ENCODE results near the gene KCNA4. TPM values are rescaled to one million over a fixed set of nuclear protein-coding genes. Genes with fewer than 3 reads are reported as not detected.
A peak's percentile ranks its signal among the peaks of the same experiment; 100 is the strongest.

KCNA4 gene
- total RNA-seq, 1 donor from 2014 or later, result not detected

DNA sequence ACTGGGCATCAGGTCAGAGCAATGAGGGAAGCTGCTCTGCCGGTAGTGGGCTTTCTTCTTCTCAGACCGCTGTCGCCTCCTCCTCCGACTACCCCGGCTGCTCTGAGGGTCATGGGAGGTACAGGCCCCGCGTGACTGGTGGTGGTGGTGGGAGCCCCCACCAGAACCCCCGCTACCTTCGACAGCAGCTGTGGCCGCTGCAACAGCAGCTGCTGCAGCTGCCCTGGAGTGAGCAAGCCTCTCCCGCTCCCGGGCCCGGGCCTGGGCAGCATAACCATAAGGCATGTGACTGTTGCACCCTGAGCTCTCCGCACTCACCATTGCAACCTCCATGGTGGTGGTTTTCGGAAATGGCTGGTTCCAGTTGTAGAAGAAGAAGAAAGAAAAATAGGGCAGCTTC, 4.5 kb downstream of the KCNA4 start:
- TF ChIP-seq, protein P1, sequence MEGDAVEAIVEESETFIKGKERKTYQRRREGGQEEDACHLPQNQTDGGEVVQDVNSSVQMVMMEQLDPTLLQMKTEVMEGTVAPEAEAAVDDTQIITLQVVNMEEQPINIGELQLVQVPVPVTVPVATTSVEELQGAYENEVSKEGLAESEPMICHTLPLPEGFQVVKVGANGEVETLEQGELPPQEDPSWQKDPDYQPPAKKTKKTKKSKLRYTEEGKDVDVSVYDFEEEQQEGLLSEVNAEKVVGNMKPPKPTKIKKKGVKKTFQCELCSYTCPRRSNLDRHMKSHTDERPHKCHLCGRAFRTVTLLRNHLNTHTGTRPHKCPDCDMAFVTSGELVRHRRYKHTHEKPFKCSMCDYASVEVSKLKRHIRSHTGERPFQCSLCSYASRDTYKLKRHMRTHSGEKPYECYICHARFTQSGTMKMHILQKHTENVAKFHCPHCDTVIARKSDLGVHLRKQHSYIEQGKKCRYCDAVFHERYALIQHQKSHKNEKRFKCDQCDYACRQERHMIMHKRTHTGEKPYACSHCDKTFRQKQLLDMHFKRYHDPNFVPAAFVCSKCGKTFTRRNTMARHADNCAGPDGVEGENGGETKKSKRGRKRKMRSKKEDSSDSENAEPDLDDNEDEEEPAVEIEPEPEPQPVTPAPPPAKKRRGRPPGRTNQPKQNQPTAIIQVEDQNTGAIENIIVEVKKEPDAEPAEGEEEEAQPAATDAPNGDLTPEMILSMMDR (IDR thresholded peaks at IDR 0.05), result no peak
- H3K4me3 Mint-ChIP-seq (ENCODE audit: unreplicated experiment), result no peak overlapping the region
- no peak overlapping the region for H3K27ac Mint-ChIP-seq (ENCODE audit: unreplicated experiment)
- peaks cover 17% of the 10 kb centered on the region for H3K27me3 Mint-ChIP-seq (ENCODE audit: low read depth)
- no peaks in the 10 kb centered on the region for H3K9me3 Mint-ChIP-seq (ENCODE audit: low read depth)
- H3K4me1 Mint-ChIP-seq (ENCODE audit: low read depth), result no peaks in the 10 kb centered on the region
- H3K36me3 Mint-ChIP-seq (ENCODE audit: low read depth), result no peaks in the 10 kb centered on the region
- DNase-seq (ENCODE audit: low spot score), result peak; percentile 82

- Mint-ChIP-seq H3K4me3 (ENCODE audit: unreplicated experiment) (no peak overlapping the region), H3K27me3 (ENCODE audit: low read depth) (peaks cover 19% of the 10 kb centered on the region), H3K27ac (ENCODE audit: unreplicated experiment) (no peak overlapping the region), H3K4me1 (ENCODE audit: low read depth) (no peaks in the 10 kb centered on the region), H3K36me3 (ENCODE audit: low read depth) (no peaks in the 10 kb centered on the region), H3K9me3 (ENCODE audit: low read depth) (no peaks in the 10 kb centered on the region)
- DNase-seq (ENCODE audit: low spot score), result no peak
- TF ChIP-seq, protein P1 (IDR thresholded peaks at IDR 0.05), result no peak
Observed at GRCh38 chr11:30009060-30009459, 7.8 kb downstream of the KCNA4 start.

DNA sequence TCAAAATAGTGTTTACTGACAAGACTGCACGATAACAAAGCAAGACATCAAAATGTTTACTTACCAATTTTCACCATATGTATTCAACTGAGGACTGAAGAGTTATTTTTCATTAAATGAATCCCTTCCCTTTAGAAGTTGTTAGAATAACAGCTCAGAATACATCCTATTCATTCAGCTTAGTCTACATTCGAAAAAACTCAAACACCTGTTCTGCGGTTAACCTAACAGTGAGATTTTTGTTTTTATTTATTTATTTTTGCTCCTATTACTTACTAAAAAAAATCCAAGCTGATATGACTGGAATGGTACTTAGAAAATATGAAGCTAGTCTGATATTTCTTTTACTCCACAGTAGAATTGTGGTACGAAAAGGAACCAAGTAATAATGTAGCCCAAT, 10.0 kb downstream of the KCNA4 start:
- no peak for DNase-seq (ENCODE audit: low spot score)
- Mint-ChIP-seq H3K27me3 (ENCODE audit: low read depth) (peaks cover 23% of the 10 kb centered on the region), H3K27ac (ENCODE audit: unreplicated experiment) (no peak overlapping the region), H3K4me1 (ENCODE audit: low read depth) (no peaks in the 10 kb centered on the region), H3K9me3 (ENCODE audit: low read depth) (no peaks in the 10 kb centered on the region), H3K36me3 (ENCODE audit: low read depth) (no peaks in the 10 kb centered on the region), H3K4me3 (ENCODE audit: unreplicated experiment) (no peak overlapping the region)
- TF ChIP-seq, protein P1 (IDR thresholded peaks at IDR 0.05), result no peak

GRCh38 chr11:30002157-30002785, 14.6 kb downstream of the KCNA4 start:
- Mint-ChIP-seq H3K9me3 (ENCODE audit: low read depth) (no peaks in the 10 kb centered on the region), H3K4me1 (ENCODE audit: low read depth) (no peaks in the 10 kb centered on the region), H3K27ac (ENCODE audit: unreplicated experiment) (no peak overlapping the region), H3K27me3 (ENCODE audit: low read depth) (peaks cover 20% of the 10 kb centered on the region), H3K36me3 (ENCODE audit: low read depth) (no peaks in the 10 kb centered on the region), H3K4me3 (ENCODE audit: unreplicated experiment) (no peak overlapping the region)
- no peak for DNase-seq (ENCODE audit: low spot score)
- TF ChIP-seq, protein P1 (IDR thresholded peaks at IDR 0.05), result no peak

DNA sequence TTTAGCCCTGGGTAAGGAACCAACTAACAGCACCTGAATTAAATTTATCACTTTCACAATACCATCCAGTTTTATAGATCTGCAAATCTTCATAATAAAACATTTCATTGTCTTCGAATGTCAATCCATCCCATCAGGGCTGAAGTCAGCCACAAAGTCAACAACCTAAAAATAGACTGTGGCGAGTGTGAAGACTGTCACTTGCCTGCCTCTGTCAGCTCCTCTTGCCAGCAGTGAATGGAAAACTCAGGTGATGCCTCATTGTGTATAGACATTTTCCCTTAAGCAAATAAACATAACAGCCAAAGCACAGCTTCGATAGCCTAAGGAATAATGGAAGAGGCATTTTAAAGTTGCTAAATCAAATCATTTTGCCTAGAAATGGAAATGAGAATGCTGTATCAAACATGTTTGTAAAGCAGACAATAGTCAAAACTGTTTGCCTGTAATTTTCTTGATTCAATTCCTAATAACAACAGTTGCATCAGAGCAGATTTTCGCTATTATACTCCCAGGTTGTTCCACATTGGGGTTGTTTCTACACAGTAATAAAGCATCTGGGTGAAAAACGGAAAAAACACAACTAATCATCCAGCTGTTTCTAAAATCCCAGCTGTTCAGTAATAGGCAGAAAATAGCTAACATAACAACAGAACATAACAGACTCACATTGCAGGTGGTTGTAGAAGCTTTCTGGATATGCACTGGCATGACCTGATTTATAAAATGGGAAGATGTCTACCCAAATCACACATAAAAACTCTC, 15.7 kb downstream of the KCNA4 start:
- DNase-seq (ENCODE audit: low spot score), result no peak
- Mint-ChIP-seq H3K27me3 (ENCODE audit: low read depth) (peaks cover 18% of the 10 kb centered on the region), H3K4me1 (ENCODE audit: low read depth) (no peaks in the 10 kb centered on the region), H3K27ac (ENCODE audit: unreplicated experiment) (no peak overlapping the region), H3K4me3 (ENCODE audit: unreplicated experiment) (no peak overlapping the region), H3K36me3 (ENCODE audit: low read depth) (no peaks in the 10 kb centered on the region), H3K9me3 (ENCODE audit: low read depth) (no peaks in the 10 kb centered on the region)
- TF ChIP-seq, protein P1 (IDR thresholded peaks at IDR 0.05), result no peak
